Esophagus squamous epithelium (tissue), 5 donors: ENCODE data around the gene MAPK12. TPM values are rescaled to one million over a fixed set of nuclear protein-coding genes. Genes with fewer than 3 reads are reported as not detected.

Experiments
- DNase-seq: peaks from one replicate; lab custom pipeline; 2025; lab: John Stamatoyannopoulos, UW
- H3K27ac ChIP-seq, 4 donors: fragments of 200-600 bp; sonication (generic); one replicate each; pipeline ENCODE4 v1.5.1; 2016 to 2019; ENCODE audit warnings: mild to moderate bottlenecking in 1 of 4
- H3K27me3 ChIP-seq, 4 donors: fragments of 200-600 bp; sonication (generic); 1 replicate in 3 of 4; 2 replicates in 1 of 4; pipeline versions ENCODE4 v1.5.1 to v1.6.0; 2017 to 2021; ENCODE audit warnings: antibody characterized with exemption in 1 of 4
- H3K36me3 ChIP-seq, 3 donors: fragments of 200-600 bp; sonication (generic); one replicate each; pipeline ENCODE4 v1.5.1; 2016 to 2019
- H3K4me1 ChIP-seq, 3 donors: fragments of 200-600 bp; sonication (generic); one replicate each; pipeline ENCODE4 v1.5.1; 2017 to 2019
- H3K4me3 ChIP-seq, 4 donors: fragments of 200-600 bp; sonication (generic); 1 replicate in 3 of 4; 2 replicates in 1 of 4; pipeline ENCODE4 v1.5.1; 2016 to 2019; ENCODE audit warnings: mild to moderate bottlenecking in 2 of 4, moderate library complexity in 1 of 4
- H3K9me3 ChIP-seq, 3 donors: fragments of 200-600 bp; sonication (generic); one replicate each; pipeline ENCODE4 v1.5.1; 2016 to 2019
- POLR2A ChIP-seq, 4 donors: fragments of 450-650 bp; IDR thresholded peaks; one replicate each; pipeline ENCODE4 v1.6.1; 2017; ENCODE audit warnings: antibody characterized with exemption in 4 of 4, mild to moderate bottlenecking in 4 of 4, moderate library complexity in 3 of 4
- WGBS, 2 donors: methylation state at CpG; one replicate each; pipeline ENCODE4 v1.1.5; 2018; 5-methylcytosine and 5-hydroxymethylcytosine counted together
- intact Hi-C: fragments of 100-400 bp; cut with DNase I; formaldehyde crosslinking; loops from one replicate; pipeline ENCODE4 v1.15.0; 2022
- total RNA-seq, 4 donors: library from RNA; depleted of rRNA; stranded (reverse); fragments of >200 nt; gene quantifications; one replicate each; pipeline ENCODE4 v1.1.0, GENCODE V29; 2016
- TF ChIP-seq, protein P1 (sequence below), 6 experiments: fragments of 450-650 bp in 4 of 6; fragments of 200-600 bp in 2 of 6; sonication (generic) in 2 of 6; IDR thresholded peaks; one replicate each; pipeline ENCODE4 v1.5.1; 2016 to 2019; ENCODE audit warnings: antibody characterized with exemption in 6 of 6, mild to moderate bottlenecking in 4 of 6, moderate library complexity in 4 of 6
- donor health status: DM: yes; HTN: yes; CAD: no.

MAPK12 gene
- total RNA-seq, 4 donors from 2014 or later, result 0.19 to 6.9 (median 2.3) TPM

DNA sequence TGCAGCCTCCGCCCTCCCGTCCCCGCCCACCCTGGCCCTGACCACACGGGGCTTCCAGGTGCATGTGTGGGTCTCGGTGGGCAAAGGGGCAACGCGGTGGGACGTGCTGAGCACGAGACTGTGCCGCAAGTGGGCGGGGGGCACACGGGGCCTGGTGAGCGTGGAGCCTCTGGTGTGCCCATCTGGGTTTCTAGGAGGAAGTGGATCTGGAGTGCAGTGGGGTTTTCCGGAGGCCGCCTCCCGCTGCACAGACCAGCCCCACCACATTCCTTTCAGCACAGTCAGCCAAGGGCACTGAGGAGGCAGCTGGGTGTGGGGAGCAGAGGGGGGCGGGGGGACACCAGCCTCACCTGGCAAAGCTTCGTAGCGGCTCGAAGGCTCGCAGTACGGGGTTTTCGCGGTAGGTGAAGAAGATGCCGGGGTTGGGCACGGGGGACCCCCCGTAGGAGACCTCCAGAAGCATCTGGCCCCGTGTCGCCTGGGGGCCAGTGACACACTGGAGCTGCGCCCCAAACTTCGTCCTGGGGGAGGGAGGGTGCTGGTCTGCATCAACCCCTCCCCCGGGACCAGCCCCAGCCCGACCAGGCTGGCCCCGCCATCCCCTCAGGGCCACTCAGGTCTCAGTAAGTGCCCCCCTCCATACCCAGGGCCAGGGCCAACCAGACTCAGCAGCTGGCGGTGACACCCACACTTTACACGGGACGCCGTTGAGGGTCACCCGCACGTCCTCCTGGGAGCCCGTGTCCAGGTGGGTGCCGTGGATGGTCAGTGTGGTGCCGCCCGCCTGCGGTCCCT, 21.1 kb upstream of the MAPK12 start:
- no peak for DNase-seq
- 15% methylated on average over 9 of the region's 45 CpGs; no CpG with 5 or more reads in 1 of the 2 donors for WGBS, 2 donors
- Histone ChIP-seq H3K4me1 (peaks cover 14 to 95% (median 24%) of the 10 kb centered on the region in 3 donors), H3K27me3 (no peaks in the 10 kb centered on the region), H3K4me3 (peak overlapping the region in 3 of 4 donors; percentile 18 to 40 (median 31)), H3K9me3 (no peaks in the 10 kb centered on the region), H3K27ac (peak overlapping the region; percentile 75 to 89 (median 87)), H3K36me3 (peaks cover 82 to 95% (median 82%) of the 10 kb centered on the region in 3 donors)
- intact Hi-C loops, result loop anchor here (5.0 kb wide), 1 partner anchor 50 kb away; no protein-coding TSS in a partner anchor
- TF ChIP-seq POLR2A (IDR thresholded peaks at IDR 0.05), result peak in 1 of 4 donors; percentile 14
- TF ChIP-seq, protein P1, sequence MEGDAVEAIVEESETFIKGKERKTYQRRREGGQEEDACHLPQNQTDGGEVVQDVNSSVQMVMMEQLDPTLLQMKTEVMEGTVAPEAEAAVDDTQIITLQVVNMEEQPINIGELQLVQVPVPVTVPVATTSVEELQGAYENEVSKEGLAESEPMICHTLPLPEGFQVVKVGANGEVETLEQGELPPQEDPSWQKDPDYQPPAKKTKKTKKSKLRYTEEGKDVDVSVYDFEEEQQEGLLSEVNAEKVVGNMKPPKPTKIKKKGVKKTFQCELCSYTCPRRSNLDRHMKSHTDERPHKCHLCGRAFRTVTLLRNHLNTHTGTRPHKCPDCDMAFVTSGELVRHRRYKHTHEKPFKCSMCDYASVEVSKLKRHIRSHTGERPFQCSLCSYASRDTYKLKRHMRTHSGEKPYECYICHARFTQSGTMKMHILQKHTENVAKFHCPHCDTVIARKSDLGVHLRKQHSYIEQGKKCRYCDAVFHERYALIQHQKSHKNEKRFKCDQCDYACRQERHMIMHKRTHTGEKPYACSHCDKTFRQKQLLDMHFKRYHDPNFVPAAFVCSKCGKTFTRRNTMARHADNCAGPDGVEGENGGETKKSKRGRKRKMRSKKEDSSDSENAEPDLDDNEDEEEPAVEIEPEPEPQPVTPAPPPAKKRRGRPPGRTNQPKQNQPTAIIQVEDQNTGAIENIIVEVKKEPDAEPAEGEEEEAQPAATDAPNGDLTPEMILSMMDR (IDR thresholded peaks at IDR 0.05), result peak in 1 of 6 experiments; percentile 4

DNA sequence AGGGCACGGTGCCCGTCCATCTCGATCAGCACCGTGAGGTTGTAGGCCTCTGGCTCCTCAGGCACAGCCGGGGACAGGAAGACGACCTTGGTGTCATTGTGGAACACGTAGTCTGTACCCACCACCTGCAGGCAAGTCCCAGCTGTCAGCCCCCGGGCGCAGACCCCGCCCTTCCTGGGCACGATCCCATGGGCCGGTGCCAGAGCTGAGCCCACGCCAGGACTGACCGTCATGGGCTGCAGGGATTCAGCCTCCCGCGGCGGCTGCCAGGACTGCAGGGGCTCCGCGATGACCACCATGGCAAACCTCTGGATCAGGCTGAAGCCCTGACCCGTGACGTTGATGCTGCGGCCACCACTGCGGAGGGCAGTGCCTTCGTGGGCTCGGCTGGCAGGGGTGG, 20.5 kb upstream of the MAPK12 start:
- peak overlapping the region; percentile 74 to 89 (median 87) for H3K27ac ChIP-seq
- no peaks in the 10 kb centered on the region for H3K9me3 ChIP-seq
- H3K4me3 ChIP-seq, result peak overlapping the region in 3 of 4 donors; percentile 18 to 40 (median 31)
- intact Hi-C loops, result loop anchor here (5.0 kb wide), 1 partner anchor 50 kb away; no protein-coding TSS in a partner anchor
- H3K36me3 ChIP-seq, result peaks cover 80 to 95% (median 80%) of the 10 kb centered on the region in 3 donors
- 20% methylated on average over 3 of the region's 25 CpGs; no CpG with 5 or more reads in 1 of the 2 donors for WGBS, 2 donors
- TF ChIP-seq, protein P1 (IDR thresholded peaks at IDR 0.05), result no peak
- TF ChIP-seq POLR2A (IDR thresholded peaks at IDR 0.05), result no peak
- no peaks in the 10 kb centered on the region for H3K27me3 ChIP-seq
- no peak for DNase-seq
- H3K4me1 ChIP-seq, result peaks cover 14 to 95% (median 24%) of the 10 kb centered on the region in 3 donors

DNA sequence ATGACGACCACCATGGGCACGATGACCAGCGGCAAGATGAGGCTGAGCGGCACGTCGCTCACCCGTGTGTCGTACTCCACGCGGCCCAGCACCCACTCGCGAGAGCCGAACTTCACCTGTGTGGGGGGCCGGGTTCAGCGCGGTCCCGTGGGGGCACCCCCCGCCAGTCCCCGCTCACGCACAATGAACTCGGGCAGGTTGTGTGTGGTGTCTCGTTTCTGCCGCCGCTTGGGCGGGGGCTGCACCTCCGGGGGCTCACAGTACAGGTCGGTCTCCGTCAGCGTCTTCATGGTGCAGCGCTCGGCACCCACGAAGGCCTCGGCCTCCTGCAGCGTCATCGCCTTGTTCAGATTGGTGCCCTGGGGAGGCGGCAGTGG, 19.9 kb upstream of the MAPK12 start:
- Histone ChIP-seq H3K9me3 (no peaks in the 10 kb centered on the region), H3K27me3 (no peaks in the 10 kb centered on the region), H3K36me3 (peaks cover 78 to 95% (median 79%) of the 10 kb centered on the region in 3 donors), H3K4me3 (no peak overlapping the region), H3K4me1 (peaks cover 11 to 95% (median 24%) of the 10 kb centered on the region in 3 donors), H3K27ac (peak overlapping the region; percentile 74 to 89 (median 87))
- DNase-seq, result no peak
- intact Hi-C loops, result loop anchor here (5.0 kb wide), 1 partner anchor 51 kb away; no protein-coding TSS in a partner anchor
- 90 to 96% methylated on average over 10 to 22 of the region's 36 CpGs for WGBS, 2 donors
- TF ChIP-seq, protein P1 (IDR thresholded peaks at IDR 0.05), result no peak
- no peak for TF ChIP-seq POLR2A (IDR thresholded peaks at IDR 0.05)

DNA sequence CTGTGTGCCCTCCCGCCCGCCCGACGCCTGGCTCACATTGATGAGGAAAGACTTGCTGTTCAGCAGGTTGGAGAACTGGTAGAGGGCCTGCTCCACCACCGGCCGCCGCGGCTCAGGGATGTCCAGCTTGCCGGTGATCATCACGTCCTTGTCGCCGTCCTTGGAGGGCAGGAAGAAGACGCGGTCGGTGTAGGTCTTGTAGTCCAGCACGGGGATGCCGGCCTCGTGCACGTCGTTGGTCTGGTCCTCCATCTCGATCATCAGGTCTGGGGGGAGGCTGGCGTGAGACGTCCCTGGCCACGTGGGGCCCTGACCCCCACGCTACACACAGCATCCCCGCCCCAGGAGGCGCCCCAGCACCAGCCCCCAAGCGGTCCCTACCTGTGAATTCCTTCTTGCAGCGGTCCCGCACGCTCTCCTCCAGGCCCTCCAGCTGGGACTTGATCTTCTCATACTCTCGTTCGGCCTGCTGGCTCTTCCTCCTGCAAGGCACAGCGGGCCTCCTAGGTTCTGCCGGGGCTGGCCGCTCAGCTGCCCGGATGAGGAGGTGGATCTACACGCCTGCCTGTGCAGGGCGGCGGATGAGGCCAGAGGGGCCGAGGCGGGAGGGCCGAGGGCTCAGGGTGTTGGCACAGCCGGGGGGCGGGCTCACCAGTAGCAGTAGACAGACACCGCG, 19.4 kb upstream of the MAPK12 start:
- H3K27ac ChIP-seq, result peak overlapping the region; percentile 74 to 89 (median 87)
- no peaks in the 10 kb centered on the region for H3K9me3 ChIP-seq
- TF ChIP-seq, protein P1 (IDR thresholded peaks at IDR 0.05), result no peak
- no peak for TF ChIP-seq POLR2A (IDR thresholded peaks at IDR 0.05)
- DNase-seq, result no peak
- intact Hi-C loops, result loop anchor here (5.0 kb wide), 1 partner anchor 51 kb away; no protein-coding TSS in a partner anchor
- WGBS, 2 donors, result 90 to 91% methylated on average over 29 to 31 of the region's 47 CpGs
- peaks cover 78 to 95% (median 78%) of the 10 kb centered on the region in 3 donors for H3K36me3 ChIP-seq
- no peak overlapping the region for H3K4me3 ChIP-seq
- H3K27me3 ChIP-seq, result no peaks in the 10 kb centered on the region
- peaks cover 11 to 95% (median 24%) of the 10 kb centered on the region in 3 donors for H3K4me1 ChIP-seq
